GM19043 (cell line): ENCODE data around the gene FUCA2.

ENCODE experiments used
- ATAC-seq: cut with Tn5 transposase; IDR thresholded peaks from one replicate; pipeline ENCODE4 v1.9.1; 2021; ENCODE audit warnings: low read depth; ENCODE audit not compliant: unreplicated experiment

The FUCA2 gene

GRCh38 chr6:143510991-143511891 lies at the start of gene FUCA2:
FUCA2 (minus strand) TSS chr6:143511720; CDS start chr6:143511634, 86 bp downstream.
- peak; percentile 58 for ATAC-seq

GRCh38 chr6:143561105-143561704 lies 49.7 kb upstream of the FUCA2 start:
- ATAC-seq: no peak

GRCh38 chr6:143559051-143559660 lies 47.6 kb upstream of the FUCA2 start:
- no peak for ATAC-seq

DNA sequence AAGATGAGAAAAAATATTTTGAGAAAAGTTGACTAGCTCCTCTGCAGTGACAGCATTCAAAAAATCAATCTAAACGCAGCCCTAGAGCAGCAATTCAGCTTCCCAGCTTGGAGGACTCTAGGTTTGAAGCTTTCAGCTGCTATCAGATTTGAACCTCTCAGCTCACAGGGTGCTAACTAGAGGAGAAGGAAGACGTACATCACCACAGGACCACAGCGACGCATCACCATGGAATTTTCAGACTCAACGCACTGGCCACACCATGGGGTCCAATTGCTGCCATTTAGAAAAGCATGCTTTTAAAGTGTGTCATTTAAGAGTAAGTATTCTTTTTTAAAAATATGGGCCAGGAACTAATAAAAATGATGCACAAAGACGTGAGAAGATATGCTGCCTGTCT lies 45.0 kb upstream of the FUCA2 start:
- ATAC-seq: no peak

DNA sequence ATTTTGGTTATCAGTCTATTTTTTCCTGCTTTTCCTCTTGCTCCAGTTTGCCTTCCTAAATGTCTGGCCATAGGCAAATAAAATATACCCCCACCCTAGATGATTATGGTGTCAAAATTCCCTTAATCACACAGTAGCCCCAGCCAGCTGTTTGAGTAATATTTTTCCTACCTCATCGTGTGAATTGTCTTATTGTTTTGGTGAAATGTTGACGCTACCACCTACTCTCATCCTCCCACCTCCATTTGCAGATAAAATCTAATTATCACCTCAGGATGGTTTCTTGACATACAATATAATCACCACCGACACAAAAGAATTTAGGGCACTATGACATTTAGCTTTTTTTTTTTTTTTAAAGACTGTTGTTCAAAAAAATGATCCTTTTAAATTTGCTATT lies 44.1 kb upstream of the FUCA2 start:
- ATAC-seq: no peak

- ATAC-seq: no peak
Observed at GRCh38 chr6:143555071-143555492, 43.6 kb upstream of the FUCA2 start.

GRCh38 chr6:143553337-143553736 lies 41.8 kb upstream of the FUCA2 start:
- ATAC-seq: no peak

GRCh38 chr6:143549949-143550268 lies 38.4 kb upstream of the FUCA2 start:
- no peak for ATAC-seq

DNA sequence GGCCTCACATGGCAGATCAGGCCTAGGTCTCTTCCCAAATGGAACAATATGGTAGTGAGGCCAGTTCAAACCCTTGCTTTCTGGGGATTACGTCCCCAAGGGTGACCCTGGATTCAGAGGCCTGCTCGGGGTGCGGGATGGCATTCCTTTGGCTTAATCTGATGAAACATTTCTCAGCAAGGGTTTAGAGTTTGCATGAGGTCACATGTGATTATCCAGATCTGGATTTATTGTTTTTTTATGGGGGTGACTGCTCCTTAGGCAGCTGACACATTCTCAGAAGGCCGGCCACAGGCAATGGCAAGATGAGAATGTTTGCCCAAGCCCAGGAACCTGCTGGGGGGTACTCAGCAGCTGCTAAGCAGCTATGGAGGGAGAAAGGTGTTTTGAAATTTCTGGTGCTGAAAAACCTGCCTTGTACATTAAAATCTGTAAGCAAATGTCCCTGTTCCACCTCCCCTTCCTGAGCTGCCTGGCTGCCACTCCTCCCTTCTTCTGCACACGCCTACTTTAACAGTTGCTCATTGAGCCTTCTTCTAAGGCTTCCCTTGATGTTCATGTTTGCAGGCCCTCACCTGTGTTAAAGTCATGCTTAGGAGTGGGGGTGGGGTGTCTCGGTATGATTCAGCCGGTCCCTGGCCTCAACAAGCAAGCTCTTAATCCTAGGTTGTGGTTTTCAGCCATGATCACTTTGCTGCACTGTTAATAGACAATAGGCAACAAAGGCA lies 37.9 kb upstream of the FUCA2 start:
- peak; percentile 65 for ATAC-seq

DNA sequence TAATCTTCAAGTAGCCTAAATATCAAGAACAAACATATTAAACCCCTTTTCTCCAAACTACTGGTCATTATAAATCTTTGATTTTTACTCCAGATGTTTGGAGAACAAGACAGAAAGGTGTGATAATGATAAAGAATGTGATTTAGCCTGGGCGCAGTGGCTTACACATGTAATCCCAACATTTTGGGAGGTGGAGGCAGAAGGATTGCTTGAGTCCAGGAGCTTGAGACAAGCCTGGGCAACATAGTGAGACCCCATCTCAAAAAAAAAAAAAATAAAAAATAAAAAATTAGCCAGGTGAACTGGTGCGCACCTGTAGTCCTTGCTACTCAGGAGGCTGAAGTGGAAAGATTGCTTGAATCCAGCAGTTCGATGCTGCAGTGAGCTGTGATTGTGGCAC lies 35.1 kb upstream of the FUCA2 start:
- no peak for ATAC-seq

- ATAC-seq: no peak
Observed at GRCh38 chr6:143545976-143546547, 34.5 kb upstream of the FUCA2 start.

GRCh38 chr6:143545165-143545564 lies 33.6 kb upstream of the FUCA2 start:
- no peak for ATAC-seq

- ATAC-seq: no peak
Observed at GRCh38 chr6:143544011-143544696, 32.6 kb upstream of the FUCA2 start.

DNA sequence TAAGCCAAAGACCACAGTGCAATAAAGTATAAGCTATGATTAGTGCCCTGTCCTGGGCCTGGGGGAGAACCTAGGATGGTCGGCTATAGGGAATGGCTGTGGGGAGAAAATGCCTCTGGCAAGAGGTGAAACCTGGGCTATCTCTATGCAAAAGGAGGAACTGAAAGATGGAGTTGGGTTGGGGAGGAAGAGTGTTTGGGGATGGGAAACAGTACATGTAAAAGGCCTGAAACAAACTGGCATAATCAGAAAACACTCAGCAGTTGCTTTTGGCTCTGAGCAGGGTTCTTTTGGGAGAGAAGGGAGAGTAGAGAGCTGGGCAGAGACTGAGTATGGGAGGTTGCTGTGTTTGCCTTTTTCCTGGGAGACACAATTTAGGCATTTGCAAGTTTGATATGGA lies 31.9 kb upstream of the FUCA2 start:
- ATAC-seq: no peak

GRCh38 chr6:143542888-143543287 lies 31.4 kb upstream of the FUCA2 start:
- ATAC-seq: no peak

- no peak for ATAC-seq
Observed at GRCh38 chr6:143540192-143540591, 28.7 kb upstream of the FUCA2 start.

DNA sequence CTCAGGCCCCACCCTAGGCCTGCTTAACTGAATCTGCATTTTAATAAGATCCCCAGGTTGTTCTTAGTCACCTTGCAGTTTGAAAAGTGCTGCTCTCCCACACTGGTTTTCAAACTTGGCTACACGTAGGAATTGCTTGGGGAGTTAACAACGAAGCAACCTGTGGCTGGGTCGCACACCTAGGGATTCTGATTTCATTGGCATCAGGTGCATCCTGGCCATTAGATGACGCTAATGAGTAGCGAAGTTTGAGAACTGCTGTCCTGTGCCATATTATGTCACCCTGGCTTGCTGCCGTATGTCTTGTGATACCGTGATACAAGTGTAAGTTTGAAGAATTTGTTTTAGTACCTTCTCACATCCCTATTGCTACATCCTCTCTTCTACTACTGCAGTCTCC lies 28.2 kb upstream of the FUCA2 start:
- no peak for ATAC-seq

- no peak for ATAC-seq
Observed at GRCh38 chr6:143539106-143539505, 27.6 kb upstream of the FUCA2 start.

DNA sequence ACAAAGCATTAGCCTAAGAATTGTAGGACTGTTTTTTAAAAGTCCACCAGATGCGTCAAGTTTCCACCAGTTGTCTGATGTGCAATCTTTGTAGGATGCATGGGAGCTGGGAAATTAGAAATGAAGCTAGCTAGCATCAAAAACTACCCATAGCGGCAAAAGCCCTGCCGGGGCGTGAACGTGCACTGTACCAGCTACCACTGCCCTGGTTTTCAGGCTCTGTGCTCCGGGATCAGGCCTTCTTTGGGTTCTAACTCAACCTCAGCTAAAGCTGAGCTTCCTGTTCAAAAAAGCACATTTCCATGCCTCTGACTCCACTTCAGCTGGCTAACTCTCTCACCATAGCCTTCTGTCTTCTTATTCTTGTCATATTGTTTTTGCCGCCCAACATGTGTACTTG lies 26.9 kb upstream of the FUCA2 start:
- no peak for ATAC-seq
